Measurements from ENCODE around the gene DNAAF5.
"Not testable (repeated sequence)": the region's sequence is repeated elsewhere in the genome, so short reads cannot be mapped to it uniquely, and the experiment has no call there.

DNAAF5 gene

DNA sequence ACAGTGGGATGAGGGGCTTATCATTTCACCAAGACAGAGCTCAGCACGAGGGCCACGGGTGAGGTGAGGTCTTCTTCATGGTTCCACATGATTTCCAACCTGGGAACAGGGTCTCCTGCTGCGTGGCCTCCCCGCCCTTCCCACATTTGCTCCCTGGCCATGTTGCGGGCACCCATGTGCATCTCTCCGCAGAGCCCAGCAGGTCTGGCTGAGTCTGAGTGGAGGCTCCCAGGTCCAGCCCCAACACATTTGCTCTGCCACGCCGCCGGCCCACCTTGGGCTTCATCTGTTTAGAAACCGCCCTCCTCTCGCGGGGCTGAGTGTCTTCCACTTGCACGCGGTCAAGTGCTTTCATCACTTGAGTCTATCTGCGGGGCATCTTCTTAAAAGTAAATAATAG is 15.4 kb downstream of the DNAAF5 start:
- Histone ChIP-seq H3K4me2 (no peak overlapping the region), H4K20me1 (ENCODE audit: insufficient read depth) (no peaks in the 10 kb centered on the region), H3K36me3 (ENCODE audit: insufficient read depth) (no peaks in the 10 kb centered on the region), H2AFZ (ENCODE audit: low read depth) (no peak overlapping the region), H3K79me2 (ENCODE audit: insufficient read depth, low read depth) (peaks cover 9% of the 10 kb centered on the region; the same call in 1 of the 2 replicates), H3K4me1 (ENCODE audit: low read depth, poor library complexity, severe bottlenecking) (no peaks in the 10 kb centered on the region), H3K4me3 (IDR thresholded peaks at IDR 0.05; ENCODE audit: insufficient read depth, low read depth, low read length) (no peak overlapping the region), H3K27me3 (ENCODE audit: insufficient read depth, low read depth) (no peaks in the 10 kb centered on the region), H3K9ac (no peak overlapping the region), H3K27ac (no peak overlapping the region)
- TF ChIP-seq, protein P1, sequence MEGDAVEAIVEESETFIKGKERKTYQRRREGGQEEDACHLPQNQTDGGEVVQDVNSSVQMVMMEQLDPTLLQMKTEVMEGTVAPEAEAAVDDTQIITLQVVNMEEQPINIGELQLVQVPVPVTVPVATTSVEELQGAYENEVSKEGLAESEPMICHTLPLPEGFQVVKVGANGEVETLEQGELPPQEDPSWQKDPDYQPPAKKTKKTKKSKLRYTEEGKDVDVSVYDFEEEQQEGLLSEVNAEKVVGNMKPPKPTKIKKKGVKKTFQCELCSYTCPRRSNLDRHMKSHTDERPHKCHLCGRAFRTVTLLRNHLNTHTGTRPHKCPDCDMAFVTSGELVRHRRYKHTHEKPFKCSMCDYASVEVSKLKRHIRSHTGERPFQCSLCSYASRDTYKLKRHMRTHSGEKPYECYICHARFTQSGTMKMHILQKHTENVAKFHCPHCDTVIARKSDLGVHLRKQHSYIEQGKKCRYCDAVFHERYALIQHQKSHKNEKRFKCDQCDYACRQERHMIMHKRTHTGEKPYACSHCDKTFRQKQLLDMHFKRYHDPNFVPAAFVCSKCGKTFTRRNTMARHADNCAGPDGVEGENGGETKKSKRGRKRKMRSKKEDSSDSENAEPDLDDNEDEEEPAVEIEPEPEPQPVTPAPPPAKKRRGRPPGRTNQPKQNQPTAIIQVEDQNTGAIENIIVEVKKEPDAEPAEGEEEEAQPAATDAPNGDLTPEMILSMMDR (conservative IDR thresholded peaks at IDR 0.05; ENCODE audit: low read depth, low read length) = no peak

DNA sequence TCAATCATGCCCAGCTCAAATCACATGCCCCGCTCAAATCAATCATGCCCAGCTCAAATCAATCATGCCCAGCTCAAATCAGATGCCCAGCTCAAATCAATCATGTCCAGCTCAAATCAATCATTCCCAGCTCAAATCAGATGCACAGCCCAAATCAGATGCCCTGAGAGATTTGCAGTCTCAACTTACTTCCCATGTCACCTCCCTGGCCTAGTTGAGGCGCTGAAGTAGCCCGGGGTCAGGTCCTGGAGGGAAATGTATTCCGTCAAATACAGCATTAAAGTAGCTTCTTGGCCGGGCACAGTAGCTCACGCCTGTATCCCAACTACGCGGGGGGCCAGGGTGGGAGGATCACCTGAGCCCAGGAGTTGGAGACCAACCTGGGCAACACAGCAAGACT is 16.3 kb downstream of the DNAAF5 start:
- Histone ChIP-seq H3K9ac (no peak overlapping the region), H2AFZ (ENCODE audit: low read depth) (no peak overlapping the region), H3K36me3 (ENCODE audit: insufficient read depth) (no peaks in the 10 kb centered on the region), H3K4me1 (ENCODE audit: low read depth, poor library complexity, severe bottlenecking) (no peaks in the 10 kb centered on the region), H3K27me3 (ENCODE audit: insufficient read depth, low read depth) (no peaks in the 10 kb centered on the region), H3K27ac (no peak overlapping the region), H3K79me2 (ENCODE audit: insufficient read depth, low read depth) (peaks cover 1% of the 10 kb centered on the region; the same call in 1 of the 2 replicates), H3K4me2 (no peak overlapping the region), H4K20me1 (ENCODE audit: insufficient read depth) (no peaks in the 10 kb centered on the region), H3K4me3 (IDR thresholded peaks at IDR 0.05; ENCODE audit: insufficient read depth, low read depth, low read length) (no peak overlapping the region)
- TF ChIP-seq, protein P1 (conservative IDR thresholded peaks at IDR 0.05; ENCODE audit: low read depth, low read length) = no peak

DNA sequence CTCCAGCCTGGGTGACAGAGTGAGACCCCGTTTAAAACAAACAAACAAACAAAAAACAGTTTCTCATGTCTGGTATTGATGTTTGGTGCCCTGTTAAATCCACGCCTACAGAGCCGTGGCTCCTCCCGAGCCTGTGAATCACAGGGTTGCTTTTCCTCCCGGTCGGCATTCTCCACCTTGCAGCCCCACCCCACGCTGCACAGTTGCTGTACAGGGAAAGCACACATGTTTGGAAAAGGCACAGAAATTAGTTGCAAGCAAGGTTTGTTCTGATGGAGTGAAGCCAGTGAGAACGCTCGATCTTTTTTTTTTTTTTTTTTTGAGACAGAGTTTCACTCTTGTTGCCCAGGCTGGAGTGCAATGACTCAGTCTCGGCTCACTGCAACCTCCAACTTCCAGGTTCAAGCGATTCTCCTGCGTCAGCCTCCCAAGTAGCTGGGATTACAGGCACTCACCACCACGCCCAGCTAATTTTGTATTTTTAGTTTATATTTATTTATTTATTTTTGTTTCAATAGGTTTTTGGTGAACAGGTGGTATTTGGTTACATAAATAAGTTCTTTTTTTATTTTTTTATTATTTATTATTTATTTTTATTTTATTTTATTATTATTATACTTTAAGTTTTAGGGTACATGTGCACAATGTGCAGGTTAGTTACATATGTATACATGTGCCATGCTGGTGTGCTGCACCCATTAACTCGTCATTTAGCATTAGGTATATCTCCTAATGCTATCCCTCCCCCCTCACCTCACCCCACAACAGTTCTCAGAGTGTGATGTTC is 17.0 kb downstream of the DNAAF5 start:
- H3K79me2 ChIP-seq (ENCODE audit: insufficient read depth, low read depth); H3K27me3 ChIP-seq (ENCODE audit: insufficient read depth, low read depth); H3K4me2 ChIP-seq; H3K36me3 ChIP-seq (ENCODE audit: insufficient read depth); H3K4me3 ChIP-seq (IDR thresholded peaks at IDR 0.05; ENCODE audit: insufficient read depth, low read depth, low read length); H3K27ac ChIP-seq; H3K9ac ChIP-seq; H2AFZ ChIP-seq (ENCODE audit: low read depth); H4K20me1 ChIP-seq (ENCODE audit: insufficient read depth); H3K4me1 ChIP-seq (ENCODE audit: low read depth, poor library complexity, severe bottlenecking): not testable (repeated sequence)

DNA sequence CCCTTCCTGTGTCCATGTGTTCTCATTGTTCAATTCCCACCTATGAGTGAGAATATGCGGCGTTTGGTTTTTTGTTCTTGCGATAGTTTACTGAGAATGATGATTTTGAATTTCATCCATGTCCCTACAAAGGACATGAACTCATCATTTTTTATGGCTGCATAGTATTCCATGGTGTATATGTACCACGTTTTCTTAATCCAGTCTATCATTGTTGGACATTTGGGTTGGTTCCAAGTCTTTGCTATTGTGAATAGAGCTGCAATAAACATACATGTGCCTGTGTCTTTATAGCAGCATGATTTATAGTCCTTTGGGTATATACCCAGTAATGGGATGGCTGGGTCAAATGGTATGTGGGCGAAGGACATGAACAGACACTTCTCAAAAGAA is 17.6 kb downstream of the DNAAF5 start:
- not testable (repeated sequence) for H3K4me1 ChIP-seq (ENCODE audit: low read depth, poor library complexity, severe bottlenecking); H3K27me3 ChIP-seq (ENCODE audit: insufficient read depth, low read depth); H2AFZ ChIP-seq (ENCODE audit: low read depth); H3K79me2 ChIP-seq (ENCODE audit: insufficient read depth, low read depth); H3K4me3 ChIP-seq (IDR thresholded peaks at IDR 0.05; ENCODE audit: insufficient read depth, low read depth, low read length); H3K36me3 ChIP-seq (ENCODE audit: insufficient read depth); H3K4me2 ChIP-seq; H4K20me1 ChIP-seq (ENCODE audit: insufficient read depth); H3K27ac ChIP-seq; H3K9ac ChIP-seq

DNA sequence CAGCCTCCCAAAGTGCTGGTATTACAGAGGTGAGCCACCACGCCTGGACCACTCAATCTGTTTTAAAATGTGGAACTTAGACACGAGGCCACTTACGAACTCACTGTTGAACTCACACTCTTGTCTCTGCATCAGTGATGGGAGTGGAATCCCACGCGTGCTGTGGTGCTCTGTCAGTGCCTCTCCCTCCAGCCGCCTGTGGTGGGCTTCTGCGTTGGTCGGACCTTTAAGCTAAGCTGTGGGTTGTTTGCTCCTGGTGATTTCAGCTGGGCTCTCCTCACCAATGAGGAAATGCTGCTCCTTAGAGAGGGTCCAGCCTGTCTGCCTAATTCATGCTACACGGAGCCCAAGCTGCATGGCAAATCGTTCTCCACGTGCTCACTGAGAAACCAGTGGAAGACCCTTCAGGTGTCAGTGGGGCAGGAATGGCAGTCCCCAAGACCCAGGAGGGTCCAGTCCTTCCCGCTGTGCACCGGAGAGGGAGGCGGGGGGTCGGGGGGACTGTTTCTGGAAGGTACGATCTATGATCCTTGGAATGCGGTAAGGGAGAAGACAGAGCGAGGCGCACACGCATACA is 18.4 kb downstream of the DNAAF5 start:
- Histone ChIP-seq H3K36me3 (ENCODE audit: insufficient read depth) (no peaks in the 10 kb centered on the region), H3K79me2 (ENCODE audit: insufficient read depth, low read depth) (no peaks in the 10 kb centered on the region), H3K4me2 (no peak overlapping the region), H3K27me3 (ENCODE audit: insufficient read depth, low read depth) (no peaks in the 10 kb centered on the region), H3K4me1 (ENCODE audit: low read depth, poor library complexity, severe bottlenecking) (no peaks in the 10 kb centered on the region), H4K20me1 (ENCODE audit: insufficient read depth) (no peaks in the 10 kb centered on the region), H3K27ac (no peak overlapping the region), H3K4me3 (IDR thresholded peaks at IDR 0.05; ENCODE audit: insufficient read depth, low read depth, low read length) (no peak overlapping the region), H2AFZ (ENCODE audit: low read depth) (no peak overlapping the region), H3K9ac (no peak overlapping the region)
- TF ChIP-seq, protein P1 (conservative IDR thresholded peaks at IDR 0.05; ENCODE audit: low read depth, low read length) = no peak
